DMS 273 treated with DMSO at 0.1 percent for 48 hours (cell line): ENCODE results near the gene HS1BP3.

ENCODE experiments used
- DNase-seq: peaks from one replicate; lab custom pipeline; 2025; lab: John Stamatoyannopoulos, UW

Gene HS1BP3

DNA sequence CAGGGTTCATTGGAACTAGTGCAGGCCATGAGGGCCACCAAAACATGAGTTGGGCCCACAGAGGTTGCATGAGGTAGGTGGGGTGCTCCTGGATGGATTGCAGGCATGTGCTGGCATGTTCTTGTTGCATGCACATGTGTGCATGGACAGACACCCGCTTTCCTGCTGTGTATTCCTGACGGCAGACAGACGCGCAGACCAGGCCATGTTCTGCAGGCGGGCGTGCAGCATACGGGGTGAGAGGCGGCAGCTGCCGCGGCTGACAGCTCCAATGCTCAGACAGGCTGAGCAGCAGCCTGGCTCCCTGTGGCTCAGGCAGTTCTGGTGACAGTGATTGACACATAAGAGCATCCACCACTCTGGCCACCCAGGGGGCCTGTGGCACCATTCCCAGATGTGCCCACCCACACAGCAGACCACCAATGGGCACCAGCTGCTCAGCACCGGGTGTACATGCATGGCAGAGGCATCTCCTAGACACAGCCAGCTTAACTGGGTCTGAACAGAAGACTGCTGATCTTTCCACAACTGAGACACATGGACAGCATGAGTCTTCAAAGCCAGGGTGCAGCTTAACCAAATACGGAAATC lies 21.2 kb downstream of the HS1BP3 start:
- DNase-seq = peak; percentile 67

- DNase-seq = no peak
Observed at GRCh38 chr2:20629181-20629580, 21.7 kb downstream of the HS1BP3 start.

- no peak for DNase-seq
Observed at GRCh38 chr2:20627712-20628380, 23.1 kb downstream of the HS1BP3 start.

- no peak for DNase-seq
Observed at GRCh38 chr2:20626698-20627513, 24.0 kb downstream of the HS1BP3 start.

- no peak for DNase-seq
Observed at GRCh38 chr2:20626392-20626697, 24.6 kb downstream of the HS1BP3 start.

DNA sequence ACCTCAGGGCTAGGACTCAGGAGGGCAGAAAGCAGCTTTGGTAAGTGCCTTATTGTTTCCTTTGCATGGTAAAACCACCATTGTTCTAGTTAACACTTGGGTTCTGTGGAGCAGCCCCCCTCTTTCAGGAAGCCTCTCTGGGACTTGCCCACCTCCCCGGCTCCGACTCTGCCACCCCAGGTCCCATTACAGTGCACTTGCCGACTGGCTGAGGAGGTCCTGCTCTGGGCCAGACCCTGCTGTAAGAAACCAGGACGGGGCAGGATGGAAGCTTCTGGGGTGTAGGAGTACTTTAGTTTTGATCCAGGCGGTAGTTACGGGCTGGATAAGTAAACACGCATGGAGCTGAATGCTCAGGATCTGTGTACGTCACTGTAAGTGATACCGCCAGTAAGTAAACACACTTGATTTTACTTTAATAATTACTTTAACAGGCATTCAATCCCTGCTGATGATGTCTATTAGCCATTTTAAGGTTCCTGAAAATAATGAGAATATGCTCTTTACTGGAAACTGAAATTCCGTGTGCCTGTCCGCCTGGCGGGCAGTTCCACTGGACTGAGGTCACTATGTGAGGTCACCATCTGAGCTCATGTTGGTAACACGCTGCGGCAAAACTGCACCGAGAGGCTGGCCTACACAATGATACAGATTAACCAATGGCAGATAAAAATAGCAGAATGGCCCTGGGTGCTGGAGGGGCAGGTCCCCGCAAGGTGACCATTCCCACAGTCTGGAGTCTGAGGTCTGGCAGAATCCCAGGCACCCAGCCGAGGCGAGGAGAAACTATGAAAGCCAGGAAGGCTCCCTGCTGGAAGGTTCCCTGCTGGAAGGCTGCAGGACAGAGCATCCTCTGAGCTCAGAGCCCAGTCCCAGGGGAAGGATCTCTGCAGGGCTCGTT lies 25.2 kb downstream of the HS1BP3 start:
- DNase-seq = no peak

GRCh38 chr2:20624884-20625485 lies 25.9 kb downstream of the HS1BP3 start:
- no peak for DNase-seq

DNA sequence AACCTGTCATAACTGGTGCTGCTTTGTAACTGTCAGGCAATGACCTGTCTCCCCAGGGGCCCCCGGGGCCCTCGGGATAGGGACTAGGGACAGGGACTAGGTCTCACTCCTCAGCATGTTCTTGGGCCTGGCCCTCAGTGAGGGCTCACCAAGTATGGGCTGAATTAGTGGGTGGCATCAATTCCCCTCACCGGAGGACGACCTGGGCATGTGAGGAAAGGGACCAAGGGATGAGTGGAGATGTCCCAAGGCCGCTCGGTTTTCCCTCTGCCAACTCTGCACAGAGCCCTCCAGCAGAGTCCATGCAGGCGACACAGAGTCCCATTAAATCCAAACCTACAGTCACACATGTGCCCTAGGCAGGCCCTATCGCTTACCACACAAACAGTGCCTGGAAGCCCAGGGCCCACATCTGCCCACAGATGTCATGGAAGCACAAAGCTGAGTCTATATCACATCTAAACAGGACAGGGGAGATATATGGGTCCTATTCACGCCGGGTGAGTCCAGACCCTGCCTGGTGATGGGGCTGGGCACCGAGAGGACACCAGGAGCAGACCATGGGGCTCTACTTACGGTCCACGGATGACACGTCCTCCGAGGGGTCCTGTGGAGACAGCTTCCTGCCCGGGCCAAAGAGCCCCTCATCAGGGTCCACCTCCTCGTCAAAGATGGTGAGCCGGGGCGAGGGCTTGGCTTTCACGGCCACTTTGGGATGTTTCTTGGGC lies 26.6 kb downstream of the HS1BP3 start:
- no peak for DNase-seq

DNA sequence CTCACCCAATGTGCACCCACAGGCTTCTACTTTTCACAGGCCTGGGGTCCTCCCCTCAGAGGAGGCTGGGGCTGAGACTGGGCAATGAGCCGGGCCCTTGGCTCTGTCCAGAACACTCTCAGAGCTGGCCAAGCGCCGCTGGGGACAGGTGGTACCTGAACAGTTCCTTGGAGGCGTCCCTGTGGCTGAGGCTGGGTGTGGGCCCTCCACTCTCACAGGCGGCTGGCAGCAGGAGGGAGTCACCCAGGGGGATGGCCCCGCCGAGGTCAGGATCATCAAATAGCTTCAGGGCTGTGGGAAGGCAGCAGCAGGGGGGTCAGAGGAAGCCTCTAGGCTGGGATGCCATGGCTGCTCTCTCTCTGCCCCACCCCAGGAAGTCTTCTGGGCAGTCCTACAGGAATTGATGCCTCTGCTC lies 27.1 kb downstream of the HS1BP3 start:
- no peak for DNase-seq

- DNase-seq = no peak
Observed at GRCh38 chr2:20623241-20623640, 27.7 kb downstream of the HS1BP3 start.

- DNase-seq = no peak
Observed at GRCh38 chr2:20622731-20623130, 28.2 kb downstream of the HS1BP3 start.

DNA sequence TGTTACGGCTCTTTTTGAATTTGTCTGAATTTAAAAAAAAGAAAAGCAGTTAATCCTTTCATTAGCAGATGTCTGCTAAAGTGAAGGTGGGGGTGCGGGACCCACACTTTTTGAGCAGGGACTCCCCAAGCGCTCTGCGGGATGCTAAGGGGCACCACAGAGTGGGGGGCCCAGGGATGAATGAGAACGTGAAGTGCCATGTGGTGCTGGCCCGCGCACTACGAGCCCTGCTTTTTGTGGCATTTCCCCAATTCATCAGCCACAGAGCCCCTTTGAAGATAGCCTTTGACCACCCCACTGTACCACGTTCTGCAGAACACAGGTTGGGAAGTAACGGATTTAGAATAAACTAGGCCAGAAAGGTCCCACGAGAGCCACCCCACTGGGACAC lies 28.6 kb downstream of the HS1BP3 start:
- DNase-seq = no peak

DNA sequence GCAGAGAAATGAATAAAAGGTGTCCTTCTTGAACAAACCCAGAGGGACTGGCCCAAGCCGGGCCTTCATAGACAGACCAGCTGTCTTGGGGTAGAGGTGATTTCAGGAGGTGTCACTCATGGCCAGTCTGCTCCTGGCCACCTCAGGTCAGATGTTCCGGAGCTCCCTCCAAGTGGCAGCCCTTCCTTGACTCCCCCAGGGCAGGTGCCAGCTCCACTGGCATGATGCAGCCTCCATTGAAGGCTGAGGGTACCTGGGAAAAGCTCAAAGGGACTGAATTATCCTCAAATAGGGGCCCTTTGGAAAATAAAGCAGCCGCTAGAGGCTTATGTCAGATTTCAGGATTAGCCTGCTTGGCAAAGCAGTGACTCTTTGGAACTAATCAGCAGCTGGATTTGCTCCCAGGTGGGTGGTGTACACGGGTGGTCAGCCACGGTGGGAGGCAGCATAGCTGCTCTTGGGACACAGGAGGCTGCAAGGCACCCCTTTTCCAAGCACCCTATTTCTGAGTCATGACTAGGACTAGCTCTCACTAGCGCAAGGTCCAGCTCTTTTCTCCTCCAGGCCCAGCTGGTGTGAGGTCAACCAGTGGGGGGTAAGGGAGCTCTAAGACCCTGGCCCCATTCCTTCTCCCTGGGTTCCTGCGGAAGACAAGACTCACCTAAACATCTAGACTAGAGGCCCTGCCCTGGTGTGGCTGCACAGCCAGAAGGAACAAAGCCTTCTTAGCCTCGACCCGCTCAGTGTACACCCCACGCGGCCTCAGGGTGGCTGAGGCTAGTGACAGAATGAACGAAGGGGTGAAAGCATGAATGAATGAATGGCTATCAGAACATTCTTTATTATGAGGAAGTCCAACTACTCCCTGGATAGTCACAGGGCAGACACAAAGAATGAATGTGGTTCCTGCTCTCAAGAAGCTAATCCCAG lies 29.3 kb downstream of the HS1BP3 start:
- DNase-seq = no peak

- no peak for DNase-seq
Observed at GRCh38 chr2:20620696-20621365, 30.1 kb downstream of the HS1BP3 start.

DNA sequence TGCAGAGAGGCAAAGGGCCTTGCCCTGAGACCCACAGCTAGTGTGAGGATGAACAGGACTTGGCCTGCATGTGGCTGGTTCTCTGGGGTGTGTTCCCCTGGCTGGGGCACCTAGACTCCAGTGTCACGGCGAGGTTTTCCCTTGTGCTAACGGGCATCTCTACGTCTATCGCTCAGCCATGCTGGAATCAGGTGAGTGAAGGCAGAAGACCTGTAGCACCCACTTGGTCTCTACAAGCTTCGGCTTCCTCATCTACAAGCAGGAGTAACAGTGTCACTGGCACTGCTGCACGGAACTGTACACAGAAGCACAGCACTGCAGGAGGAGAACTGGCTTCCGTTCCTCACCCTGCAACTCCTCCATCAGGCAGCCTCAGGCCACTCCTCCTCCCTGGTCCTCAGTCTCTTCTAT lies 30.6 kb downstream of the HS1BP3 start:
- no peak for DNase-seq

DNA sequence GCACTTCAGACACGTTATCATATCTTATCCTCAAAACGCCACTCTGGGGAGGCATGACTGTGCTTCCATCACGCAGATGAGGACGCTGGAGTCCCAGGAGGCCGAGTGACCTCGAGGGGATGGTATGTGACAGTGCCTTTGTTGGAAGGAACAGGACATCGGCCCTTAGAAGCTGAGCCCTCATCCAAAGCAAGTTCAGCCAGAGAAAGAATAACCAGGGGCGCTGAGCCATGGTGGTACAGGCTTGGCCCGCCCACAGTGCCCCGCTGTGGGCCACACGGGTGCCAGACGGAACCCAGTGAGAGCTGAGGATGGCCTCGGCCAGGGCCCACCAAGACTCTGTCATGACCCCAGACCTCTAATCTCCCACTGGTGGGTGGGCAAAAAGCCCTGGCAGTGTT lies 31.3 kb downstream of the HS1BP3 start:
- DNase-seq = no peak

GRCh38 chr2:20618886-20619521 lies 31.9 kb downstream of the HS1BP3 start:
- DNase-seq = no peak

DNA sequence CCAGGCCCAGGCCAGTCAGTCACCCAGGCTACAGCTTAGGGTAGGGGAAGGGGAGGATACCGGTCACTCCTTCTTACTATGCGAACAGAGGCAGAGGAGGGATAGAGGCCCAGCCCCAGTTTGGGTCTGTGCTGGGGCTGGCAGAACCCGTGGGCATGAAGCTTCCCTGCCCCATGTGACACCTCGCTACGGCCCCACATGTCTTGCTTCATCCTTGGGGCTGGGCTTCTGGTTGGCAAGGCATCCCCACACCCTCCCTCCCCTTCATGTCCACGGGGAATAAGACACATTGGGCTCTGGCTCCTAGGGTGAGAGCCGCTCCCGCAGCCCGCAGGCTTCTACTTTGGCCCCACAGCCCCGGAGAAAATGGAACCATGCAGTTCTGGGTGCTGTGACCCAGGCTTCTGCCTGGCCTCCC lies 32.4 kb downstream of the HS1BP3 start:
- no peak for DNase-seq

- DNase-seq = peak; percentile 13
Observed at GRCh38 chr2:20617892-20618467, 32.9 kb downstream of the HS1BP3 start.
